HG03196 (cell line): ENCODE data around the gene LRRIQ1.
"Not testable (repeated sequence)": the region's sequence is repeated elsewhere in the genome, so short reads cannot be mapped to it uniquely, and the experiment has no call there.

Experiments used
- ATAC-seq: cut with Tn5 transposase; IDR thresholded peaks from one replicate; pipeline ENCODE4 v1.9.1; 2021; ENCODE audit not compliant: unreplicated experiment

The LRRIQ1 gene

GRCh38 chr12:85183855-85184254 lies 147.7 kb downstream of the LRRIQ1 start:
- ATAC-seq: no peak

- no peak for ATAC-seq
Observed at GRCh38 chr12:85186236-85186635, 150.1 kb downstream of the LRRIQ1 start.

- no peak for ATAC-seq
Observed at GRCh38 chr12:85188619-85189018, 152.5 kb downstream of the LRRIQ1 start.

GRCh38 chr12:85190728-85191127 lies 154.6 kb downstream of the LRRIQ1 start:
- ATAC-seq: no peak

GRCh38 chr12:85203809-85204208 lies 167.7 kb downstream of the LRRIQ1 start:
- ATAC-seq: not testable (repeated sequence)

GRCh38 chr12:85206543-85206942 lies 170.4 kb downstream of the LRRIQ1 start:
- ATAC-seq: no peak

GRCh38 chr12:85224339-85224738 lies 188.2 kb downstream of the LRRIQ1 start:
- ATAC-seq: not testable (repeated sequence)

GRCh38 chr12:85225501-85225900 lies 189.3 kb downstream of the LRRIQ1 start:
- ATAC-seq: no peak

GRCh38 chr12:85237327-85237726 lies 201.2 kb downstream of the LRRIQ1 start:
- ATAC-seq: no peak

- ATAC-seq: no peak
Observed at GRCh38 chr12:85244561-85244960, 208.4 kb downstream of the LRRIQ1 start.

GRCh38 chr12:85253853-85254252 lies 217.7 kb downstream of the LRRIQ1 start:
- no peak for ATAC-seq

GRCh38 chr12:85257671-85258070 lies 221.5 kb downstream of the LRRIQ1 start:
- ATAC-seq: no peak

- ATAC-seq: no peak
Observed at GRCh38 chr12:85260447-85260846, 224.3 kb downstream of the LRRIQ1 start.

- ATAC-seq: no peak
Observed at GRCh38 chr12:85260896-85261295, 224.7 kb downstream of the LRRIQ1 start.

GRCh38 chr12:85266356-85266755 lies 230.2 kb downstream of the LRRIQ1 start:
- ATAC-seq: no peak

GRCh38 chr12:85273381-85274314 lies 237.5 kb downstream of the LRRIQ1 start:
- ATAC-seq: no peak

GRCh38 chr12:85274315-85274651 lies 238.1 kb downstream of the LRRIQ1 start:
- ATAC-seq: no peak

GRCh38 chr12:85275374-85275773 lies 239.2 kb downstream of the LRRIQ1 start:
- ATAC-seq: no peak

- no peak for ATAC-seq
Observed at GRCh38 chr12:85277191-85277590, 241.0 kb downstream of the LRRIQ1 start.

- ATAC-seq: no peak
Observed at GRCh38 chr12:85277900-85278597, 241.9 kb downstream of the LRRIQ1 start.

- ATAC-seq: no peak
Observed at GRCh38 chr12:85278598-85279448, 242.7 kb downstream of the LRRIQ1 start.
